ENCODE data around the gene PTPN6. TPM values are rescaled to one million over a fixed set of nuclear protein-coding genes. Genes with fewer than 3 reads are reported as not detected.

PTPN6 gene
- total RNA-seq, 1 donor from 2014 or later, result 3.2 TPM

DNA sequence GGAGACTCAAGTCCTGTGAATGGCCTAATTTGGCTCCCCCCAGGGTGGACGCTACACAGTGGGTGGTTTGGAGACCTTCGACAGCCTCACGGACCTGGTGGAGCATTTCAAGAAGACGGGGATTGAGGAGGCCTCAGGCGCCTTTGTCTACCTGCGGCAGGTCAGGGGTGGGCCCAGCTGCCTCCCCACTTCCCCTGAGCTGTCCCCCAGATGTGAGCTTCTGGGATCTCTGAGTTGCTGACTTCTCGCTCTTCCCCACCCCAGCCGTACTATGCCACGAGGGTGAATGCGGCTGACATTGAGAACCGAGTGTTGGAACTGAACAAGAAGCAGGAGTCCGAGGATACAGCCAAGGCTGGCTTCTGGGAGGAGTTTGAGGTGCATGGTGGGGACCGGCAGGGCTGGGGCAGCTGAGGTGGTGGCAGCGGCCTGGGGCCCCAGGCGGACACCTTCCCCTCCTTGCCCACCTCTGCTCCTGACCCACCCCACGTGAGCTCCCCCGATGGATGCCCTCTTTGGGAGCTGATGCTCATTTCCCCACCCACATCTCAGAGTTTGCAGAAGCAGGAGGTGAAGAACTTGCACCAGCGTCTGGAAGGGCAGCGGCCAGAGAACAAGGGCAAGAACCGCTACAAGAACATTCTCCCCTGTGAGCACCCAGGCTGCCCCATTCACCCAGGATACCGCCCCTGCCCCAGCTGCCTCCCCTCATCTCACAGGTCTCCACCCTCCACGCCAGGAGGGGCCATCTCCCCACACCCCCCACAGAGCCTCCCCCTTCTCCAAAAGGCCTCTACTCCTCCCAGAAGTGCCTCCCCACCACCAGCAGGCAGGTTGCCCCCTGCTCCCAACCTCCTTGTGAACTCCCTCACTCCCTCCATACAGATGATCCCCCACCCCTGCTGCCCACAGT, 4.2 kb downstream of the PTPN6 start:
- DNase-seq (ENCODE audit: low read depth in 2 of 2), result no peak

- DNase-seq (ENCODE audit: low read depth in 2 of 2), result no peak
These were observed 5.0 kb downstream of the PTPN6 start for GRCh38 chr12:6956021-6956727.

DNA sequence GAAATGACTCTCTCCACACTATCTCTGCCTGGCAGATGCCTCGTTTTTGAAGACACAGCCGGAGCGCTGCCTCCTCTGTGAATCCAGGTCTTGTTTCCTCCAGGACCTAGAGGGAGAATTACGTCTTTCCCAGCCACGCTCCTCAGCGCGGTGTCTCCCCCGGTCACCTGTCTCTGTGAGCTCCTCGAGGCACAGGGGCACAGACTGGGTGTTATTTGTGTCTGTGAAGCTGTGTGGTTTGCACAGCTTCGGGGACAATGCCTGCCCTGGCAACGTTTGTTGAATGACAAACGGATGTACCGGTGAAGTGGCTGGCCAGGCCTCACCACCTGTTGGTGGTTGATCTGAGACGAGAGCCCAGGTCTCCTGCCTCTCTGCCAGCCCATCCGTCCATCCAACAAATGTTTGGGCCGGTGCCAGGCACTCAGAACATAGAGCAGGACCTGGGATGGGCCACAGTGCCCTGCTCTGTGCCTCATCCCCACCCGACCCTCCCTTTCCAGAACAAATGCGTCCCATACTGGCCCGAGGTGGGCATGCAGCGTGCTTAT, 6.1 kb downstream of the PTPN6 start:
- DNase-seq (ENCODE audit: low read depth in 2 of 2), result no peak

DNA sequence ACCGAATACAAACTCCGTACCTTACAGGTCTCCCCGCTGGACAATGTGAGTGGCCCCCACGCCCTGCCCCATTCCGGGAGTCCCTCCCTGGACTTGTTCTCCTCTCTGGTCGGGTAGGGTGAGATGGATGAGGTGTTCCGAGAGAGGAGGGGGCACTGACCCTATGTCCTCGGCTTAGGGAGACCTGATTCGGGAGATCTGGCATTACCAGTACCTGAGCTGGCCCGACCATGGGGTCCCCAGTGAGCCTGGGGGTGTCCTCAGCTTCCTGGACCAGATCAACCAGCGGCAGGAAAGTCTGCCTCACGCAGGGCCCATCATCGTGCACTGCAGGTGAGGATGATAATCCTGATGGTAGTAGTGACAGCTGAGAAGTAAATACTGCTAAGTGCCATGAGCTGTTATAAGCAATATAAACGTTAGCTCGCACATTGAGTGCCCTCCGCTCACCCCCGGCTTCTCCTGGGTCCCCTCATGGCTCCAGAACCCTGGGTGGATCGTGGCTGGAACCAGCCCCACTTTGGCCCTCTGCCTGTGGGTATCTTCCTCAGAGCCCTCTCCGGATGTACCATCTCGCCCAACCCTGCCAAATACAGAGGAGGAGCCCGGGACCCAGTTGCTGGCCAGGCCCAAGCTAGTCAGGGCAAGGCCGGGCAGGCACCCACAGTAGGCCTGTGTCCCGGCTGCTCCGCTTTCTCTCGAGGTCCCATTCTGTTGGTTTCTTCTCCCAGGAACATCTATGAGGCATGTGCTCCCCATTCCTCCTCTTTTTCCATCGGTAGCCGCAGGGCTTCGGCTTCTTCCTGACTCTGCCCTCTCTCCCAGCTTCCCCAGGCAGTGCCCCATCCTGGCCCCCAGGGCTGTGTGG, 6.8 kb downstream of the PTPN6 start:
- no peak for DNase-seq (ENCODE audit: low read depth in 2 of 2)

GRCh38 chr12:6958609-6959057, 7.5 kb downstream of the PTPN6 start:
- DNase-seq (ENCODE audit: low read depth in 2 of 2), result no peak

GRCh38 chr12:6959058-6959804, 8.1 kb downstream of the PTPN6 start:
- peak in 1 of 2 donors; percentile 34 for DNase-seq (ENCODE audit: low read depth in 2 of 2)

DNA sequence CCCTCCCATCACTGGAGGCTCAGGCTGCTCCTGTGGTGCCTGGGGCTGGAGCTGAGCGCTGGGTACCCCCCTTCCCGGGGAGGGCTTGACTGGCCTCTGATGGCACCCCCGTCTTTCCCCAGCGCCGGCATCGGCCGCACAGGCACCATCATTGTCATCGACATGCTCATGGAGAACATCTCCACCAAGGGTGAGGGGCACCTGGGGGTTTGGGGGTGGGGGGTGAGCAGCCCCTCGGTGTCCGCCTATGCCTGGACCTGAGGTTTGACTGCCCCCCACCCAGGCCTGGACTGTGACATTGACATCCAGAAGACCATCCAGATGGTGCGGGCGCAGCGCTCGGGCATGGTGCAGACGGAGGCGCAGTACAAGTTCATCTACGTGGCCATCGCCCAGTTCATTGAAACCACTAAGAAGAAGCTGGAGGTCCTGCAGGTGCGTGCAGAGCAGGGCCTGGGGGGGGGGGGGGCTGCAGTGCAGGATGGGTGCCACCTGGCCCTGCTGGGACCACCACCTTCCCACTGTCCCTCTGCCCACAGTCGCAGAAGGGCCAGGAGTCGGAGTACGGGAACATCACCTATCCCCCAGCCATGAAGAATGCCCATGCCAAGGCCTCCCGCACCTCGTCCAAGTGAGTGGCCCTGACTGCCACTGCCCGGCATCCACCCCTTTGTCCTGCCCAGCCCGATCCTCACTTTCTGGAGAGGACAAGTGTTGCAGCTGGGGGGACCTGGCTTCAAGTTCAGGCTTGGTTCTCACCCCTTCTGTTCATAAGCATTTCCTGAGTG, 8.8 kb downstream of the PTPN6 start:
- no peak for DNase-seq (ENCODE audit: low read depth in 2 of 2)

GRCh38 chr12:6960593-6961277, 9.6 kb downstream of the PTPN6 start:
- no peak for DNase-seq (ENCODE audit: low read depth in 2 of 2)

DNA sequence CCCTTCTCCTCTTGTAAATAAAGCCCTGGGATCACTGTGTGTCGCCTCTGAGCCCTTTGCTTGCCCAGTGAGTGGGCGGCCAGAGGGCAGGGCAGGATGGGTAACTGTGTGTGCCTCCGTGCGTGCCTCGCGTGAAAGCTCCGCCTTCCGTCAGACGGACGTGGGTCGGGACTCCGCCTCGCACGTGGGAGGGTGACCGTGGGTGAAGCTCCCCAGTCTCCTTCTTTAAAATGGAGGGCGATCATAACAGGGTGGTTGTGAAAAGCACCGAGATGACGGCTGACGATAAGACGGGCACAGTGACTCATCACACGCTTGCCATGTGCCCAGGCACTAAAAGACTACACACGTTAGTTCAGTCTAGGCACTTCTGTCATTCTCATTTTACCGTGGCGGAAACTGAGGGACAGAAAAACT, 10.1 kb downstream of the PTPN6 start:
- peak in 1 of 2 donors; percentile 46 for DNase-seq (ENCODE audit: low read depth in 2 of 2)

- DNase-seq (ENCODE audit: low read depth in 2 of 2), result peak; percentile 65 to 73
These were observed 10.6 kb downstream of the PTPN6 start for GRCh38 chr12:6961695-6962284.

GRCh38 chr12:6962285-6963015, 11.3 kb downstream of the PTPN6 start:
- no peak for DNase-seq (ENCODE audit: low read depth in 2 of 2)

GRCh38 chr12:6963016-6963731, 12.0 kb downstream of the PTPN6 start:
- DNase-seq (ENCODE audit: low read depth in 2 of 2), result no peak

GRCh38 chr12:6963791-6964413, 12.7 kb downstream of the PTPN6 start:
- no peak for DNase-seq (ENCODE audit: low read depth in 2 of 2)

GRCh38 chr12:6964605-6965025, 13.5 kb downstream of the PTPN6 start:
- DNase-seq (ENCODE audit: low read depth in 2 of 2), result no peak

GRCh38 chr12:6965026-6965661, 14.0 kb downstream of the PTPN6 start:
- DNase-seq (ENCODE audit: low read depth in 2 of 2), result peak; percentile 92

- DNase-seq (ENCODE audit: low read depth in 2 of 2), result no peak
These were observed 14.6 kb downstream of the PTPN6 start for GRCh38 chr12:6965714-6966113.

Data from lung microvascular endothelial cell (primary cell).